Measurements from ENCODE around the gene SEPTIN3. TPM values are rescaled to one million over a fixed set of nuclear protein-coding genes. Genes with fewer than 3 reads are reported as not detected.

Gene SEPTIN3
- under 1 TPM in 1 of 2 donors, not detected in 1; 0.52 TPM for total RNA-seq

- H3K4me3 ChIP-seq = no peak within 1 kb of the TSS
- H3K27me3 ChIP-seq = no peaks in the 10 kb centered on the region
- no peak for ATAC-seq
- no peak for DNase-seq
- no peaks in the 10 kb centered on the region for H3K9me3 ChIP-seq
- no peak within 1 kb of the TSS for H3K27ac ChIP-seq
- WGBS, 2 donors = 67 to 85% methylated on average over 4 to 8 of the region's 8 CpGs
- no peaks in the 10 kb centered on the region for H3K4me1 ChIP-seq
- intact Hi-C loops (cut with DNase I) = no loop called here
- TF ChIP-seq CTCF (IDR thresholded peaks at IDR 0.05) = no peak
- TF ChIP-seq POLR2A (IDR thresholded peaks at IDR 0.05) = no peak
- H3K36me3 ChIP-seq (replicated peaks in 1 of 2; ENCODE audit: insufficient read depth in 1 of 2, low read depth in 2 of 2) = no peaks in the 10 kb centered on the region
Measured at GRCh38 chr22:41969110-41969646, at the start of gene SEPTIN3. SEPTIN3 (plus strand) TSS chr22:41969443; CDS start chr22:41971493, 2,050 bp downstream.

- Histone ChIP-seq H3K4me1 (peaks cover 14% of the 10 kb centered on the region), H3K9me3 (no peaks in the 10 kb centered on the region), H3K27me3 (peaks cover 0 to 7% of the 10 kb centered on the region in 2 donors), H3K4me3 (no peak overlapping the region), H3K27ac (no peak overlapping the region), H3K36me3 (replicated peaks in 1 of 2; ENCODE audit: insufficient read depth in 1 of 2, low read depth in 2 of 2) (no peaks in the 10 kb centered on the region)
- no peak for DNase-seq
- WGBS, 2 donors = 55 to 66% methylated on average over 13 to 21 of the region's 21 CpGs
- no peak for ATAC-seq
- no peak for TF ChIP-seq POLR2A (IDR thresholded peaks at IDR 0.05)
- no peak for TF ChIP-seq CTCF (IDR thresholded peaks at IDR 0.05)
- intact Hi-C loops (cut with DNase I) = no loop called here
Measured at GRCh38 chr22:41920271-41920976, 48.8 kb upstream of the SEPTIN3 start.

- Histone ChIP-seq H3K4me1 (peaks cover 27% of the 10 kb centered on the region), H3K27ac (no peak overlapping the region), H3K4me3 (no peak overlapping the region), H3K27me3 (peaks cover 0 to 3% of the 10 kb centered on the region in 2 donors), H3K9me3 (no peaks in the 10 kb centered on the region), H3K36me3 (replicated peaks in 1 of 2; ENCODE audit: insufficient read depth in 1 of 2, low read depth in 2 of 2) (no peaks in the 10 kb centered on the region)
- TF ChIP-seq CTCF (IDR thresholded peaks at IDR 0.05) (no peak), POLR2A (IDR thresholded peaks at IDR 0.05) (no peak)
- intact Hi-C loops (cut with DNase I) = no loop called here
- no peak for DNase-seq
- no peak for ATAC-seq
- WGBS, 2 donors = 82 to 89% methylated on average over 5 of the region's 5 CpGs
Measured at GRCh38 chr22:41922328-41922727, 46.9 kb upstream of the SEPTIN3 start.

- Histone ChIP-seq H3K4me3 (no peak overlapping the region), H3K27me3 (peaks cover 0 to 3% of the 10 kb centered on the region in 2 donors), H3K36me3 (replicated peaks in 1 of 2; ENCODE audit: insufficient read depth in 1 of 2, low read depth in 2 of 2) (no peaks in the 10 kb centered on the region), H3K4me1 (peaks cover 27% of the 10 kb centered on the region), H3K27ac (no peak overlapping the region), H3K9me3 (no peaks in the 10 kb centered on the region)
- TF ChIP-seq CTCF (IDR thresholded peaks at IDR 0.05) (no peak), POLR2A (IDR thresholded peaks at IDR 0.05) (no peak)
- ATAC-seq (no peak), DNase-seq (no peak)
- intact Hi-C loops (cut with DNase I) = no loop called here
- WGBS, 2 donors = 85% methylated on average over 4 of the region's 4 CpGs
Measured at GRCh38 chr22:41922940-41923594, 46.2 kb upstream of the SEPTIN3 start.

Data from body of pancreas (tissue), 4 donors.